ENCODE data around the gene CCDC74B.
"Not testable (repeated sequence)": the region's sequence is repeated elsewhere in the genome, so short reads cannot be mapped to it uniquely, and the experiment has no call there.

The CCDC74B gene

GRCh38 chr2:130145006-130145414 lies at the start of gene CCDC74B:
TSS of gene CCDC74B (minus strand) at chr2:130145112. CDS start at chr2:130144996, 116 bp downstream.
- not testable (repeated sequence) for H3K27me3 ChIP-seq (ENCODE audit: low read depth, low read length); H3K9me3 ChIP-seq (ENCODE audit: control insufficient read depth in 1 of 2, low read length in 2 of 2); H3K4me1 ChIP-seq (ENCODE audit: control insufficient read depth in 1 of 2, insufficient read depth in 2 of 2, low read length in 2 of 2); H3K27ac ChIP-seq (ENCODE audit: low read length); H3K36me3 ChIP-seq (ENCODE audit: control insufficient read depth in 1 of 2, insufficient read depth in 2 of 2, low read length in 2 of 2)
- H3K4me3 ChIP-seq (ENCODE audit: low read depth in 1 of 2, low read length in 2 of 2) = peak within 1 kb of the TSS in 1 of 2 donors; percentile 54

- H3K27ac ChIP-seq (ENCODE audit: low read length); H3K27me3 ChIP-seq (ENCODE audit: low read depth, low read length); H3K9me3 ChIP-seq (ENCODE audit: control insufficient read depth in 1 of 2, low read length in 2 of 2); H3K4me1 ChIP-seq (ENCODE audit: control insufficient read depth in 1 of 2, insufficient read depth in 2 of 2, low read length in 2 of 2); H3K4me3 ChIP-seq (ENCODE audit: low read depth in 1 of 2, low read length in 2 of 2): not testable (repeated sequence)
- peaks cover 0 to 17% of the 10 kb centered on the region in 2 donors for H3K36me3 ChIP-seq (ENCODE audit: control insufficient read depth in 1 of 2, insufficient read depth in 2 of 2, low read length in 2 of 2)
These were observed 48.9 kb upstream of the CCDC74B start for GRCh38 chr2:130193824-130194223.

- not testable (repeated sequence) for H3K27ac ChIP-seq (ENCODE audit: low read length); H3K4me1 ChIP-seq (ENCODE audit: control insufficient read depth in 1 of 2, insufficient read depth in 2 of 2, low read length in 2 of 2); H3K9me3 ChIP-seq (ENCODE audit: control insufficient read depth in 1 of 2, low read length in 2 of 2); H3K4me3 ChIP-seq (ENCODE audit: low read depth in 1 of 2, low read length in 2 of 2); H3K27me3 ChIP-seq (ENCODE audit: low read depth, low read length)
- peaks cover 0 to 17% of the 10 kb centered on the region in 2 donors for H3K36me3 ChIP-seq (ENCODE audit: control insufficient read depth in 1 of 2, insufficient read depth in 2 of 2, low read length in 2 of 2)
These were observed 47.5 kb upstream of the CCDC74B start for GRCh38 chr2:130192451-130192850.

GRCh38 chr2:130191319-130191718 lies 46.4 kb upstream of the CCDC74B start:
- H3K27me3 ChIP-seq (ENCODE audit: low read depth, low read length); H3K4me1 ChIP-seq (ENCODE audit: control insufficient read depth in 1 of 2, insufficient read depth in 2 of 2, low read length in 2 of 2); H3K4me3 ChIP-seq (ENCODE audit: low read depth in 1 of 2, low read length in 2 of 2); H3K27ac ChIP-seq (ENCODE audit: low read length); H3K9me3 ChIP-seq (ENCODE audit: control insufficient read depth in 1 of 2, low read length in 2 of 2): not testable (repeated sequence)
- peaks cover 0 to 17% of the 10 kb centered on the region in 2 donors for H3K36me3 ChIP-seq (ENCODE audit: control insufficient read depth in 1 of 2, insufficient read depth in 2 of 2, low read length in 2 of 2)

- H3K4me3 ChIP-seq (ENCODE audit: low read depth in 1 of 2, low read length in 2 of 2) = no peak overlapping the region
- no peak overlapping the region for H3K27ac ChIP-seq (ENCODE audit: low read length)
- H3K9me3 ChIP-seq (ENCODE audit: control insufficient read depth in 1 of 2, low read length in 2 of 2) = no peaks in the 10 kb centered on the region
- no peaks in the 10 kb centered on the region for H3K27me3 ChIP-seq (ENCODE audit: low read depth, low read length)
- no peaks in the 10 kb centered on the region for H3K4me1 ChIP-seq (ENCODE audit: control insufficient read depth in 1 of 2, insufficient read depth in 2 of 2, low read length in 2 of 2)
- H3K36me3 ChIP-seq (ENCODE audit: control insufficient read depth in 1 of 2, insufficient read depth in 2 of 2, low read length in 2 of 2) = peaks cover 0 to 17% of the 10 kb centered on the region in 2 donors
These were observed 45.3 kb upstream of the CCDC74B start for GRCh38 chr2:130190237-130190636.

- peaks cover 0 to 17% of the 10 kb centered on the region in 2 donors for H3K36me3 ChIP-seq (ENCODE audit: control insufficient read depth in 1 of 2, insufficient read depth in 2 of 2, low read length in 2 of 2)
- not testable (repeated sequence) for H3K27ac ChIP-seq (ENCODE audit: low read length); H3K9me3 ChIP-seq (ENCODE audit: control insufficient read depth in 1 of 2, low read length in 2 of 2); H3K4me1 ChIP-seq (ENCODE audit: control insufficient read depth in 1 of 2, insufficient read depth in 2 of 2, low read length in 2 of 2); H3K4me3 ChIP-seq (ENCODE audit: low read depth in 1 of 2, low read length in 2 of 2); H3K27me3 ChIP-seq (ENCODE audit: low read depth, low read length)
These were observed 44.0 kb upstream of the CCDC74B start for GRCh38 chr2:130188958-130189357.

- peaks cover 0 to 11% of the 10 kb centered on the region in 2 donors for H3K4me1 ChIP-seq (ENCODE audit: control insufficient read depth in 1 of 2, insufficient read depth in 2 of 2, low read length in 2 of 2)
- H3K27me3 ChIP-seq (ENCODE audit: low read depth, low read length); H3K27ac ChIP-seq (ENCODE audit: low read length); H3K4me3 ChIP-seq (ENCODE audit: low read depth in 1 of 2, low read length in 2 of 2); H3K9me3 ChIP-seq (ENCODE audit: control insufficient read depth in 1 of 2, low read length in 2 of 2): not testable (repeated sequence)
- H3K36me3 ChIP-seq (ENCODE audit: control insufficient read depth in 1 of 2, insufficient read depth in 2 of 2, low read length in 2 of 2) = peaks cover 0 to 17% of the 10 kb centered on the region in 2 donors
These were observed 43.2 kb upstream of the CCDC74B start for GRCh38 chr2:130187859-130188792.

- peaks cover 0 to 17% of the 10 kb centered on the region in 2 donors for H3K36me3 ChIP-seq (ENCODE audit: control insufficient read depth in 1 of 2, insufficient read depth in 2 of 2, low read length in 2 of 2)
- H3K27ac ChIP-seq (ENCODE audit: low read length) = no peak overlapping the region
- no peaks in the 10 kb centered on the region for H3K27me3 ChIP-seq (ENCODE audit: low read depth, low read length)
- H3K9me3 ChIP-seq (ENCODE audit: control insufficient read depth in 1 of 2, low read length in 2 of 2) = no peaks in the 10 kb centered on the region
- no peak overlapping the region for H3K4me3 ChIP-seq (ENCODE audit: low read depth in 1 of 2, low read length in 2 of 2)
- peaks cover 0 to 14% of the 10 kb centered on the region in 2 donors for H3K4me1 ChIP-seq (ENCODE audit: control insufficient read depth in 1 of 2, insufficient read depth in 2 of 2, low read length in 2 of 2)
These were observed 42.4 kb upstream of the CCDC74B start for GRCh38 chr2:130187268-130187667.

GRCh38 chr2:130186391-130186790 lies 41.5 kb upstream of the CCDC74B start:
- H3K36me3 ChIP-seq (ENCODE audit: control insufficient read depth in 1 of 2, insufficient read depth in 2 of 2, low read length in 2 of 2) = peaks cover 0 to 15% of the 10 kb centered on the region in 2 donors
- no peaks in the 10 kb centered on the region for H3K9me3 ChIP-seq (ENCODE audit: control insufficient read depth in 1 of 2, low read length in 2 of 2)
- no peak overlapping the region for H3K27ac ChIP-seq (ENCODE audit: low read length)
- no peaks in the 10 kb centered on the region for H3K27me3 ChIP-seq (ENCODE audit: low read depth, low read length)
- peaks cover 0 to 14% of the 10 kb centered on the region in 2 donors for H3K4me1 ChIP-seq (ENCODE audit: control insufficient read depth in 1 of 2, insufficient read depth in 2 of 2, low read length in 2 of 2)
- H3K4me3 ChIP-seq (ENCODE audit: low read depth in 1 of 2, low read length in 2 of 2) = no peak overlapping the region

- peaks cover 0 to 10% of the 10 kb centered on the region in 2 donors for H3K36me3 ChIP-seq (ENCODE audit: control insufficient read depth in 1 of 2, insufficient read depth in 2 of 2, low read length in 2 of 2)
- no peak overlapping the region for H3K4me3 ChIP-seq (ENCODE audit: low read depth in 1 of 2, low read length in 2 of 2)
- no peak overlapping the region for H3K27ac ChIP-seq (ENCODE audit: low read length)
- peaks cover 0 to 15% of the 10 kb centered on the region in 2 donors for H3K4me1 ChIP-seq (ENCODE audit: control insufficient read depth in 1 of 2, insufficient read depth in 2 of 2, low read length in 2 of 2)
- no peaks in the 10 kb centered on the region for H3K9me3 ChIP-seq (ENCODE audit: control insufficient read depth in 1 of 2, low read length in 2 of 2)
- H3K27me3 ChIP-seq (ENCODE audit: low read depth, low read length) = no peaks in the 10 kb centered on the region
These were observed 41.0 kb upstream of the CCDC74B start for GRCh38 chr2:130185896-130186295.

- H3K27me3 ChIP-seq (ENCODE audit: low read depth, low read length) = no peaks in the 10 kb centered on the region
- peaks cover 0 to 5% of the 10 kb centered on the region in 2 donors for H3K36me3 ChIP-seq (ENCODE audit: control insufficient read depth in 1 of 2, insufficient read depth in 2 of 2, low read length in 2 of 2)
- no peaks in the 10 kb centered on the region for H3K9me3 ChIP-seq (ENCODE audit: control insufficient read depth in 1 of 2, low read length in 2 of 2)
- peaks cover 0 to 20% of the 10 kb centered on the region in 2 donors for H3K4me1 ChIP-seq (ENCODE audit: control insufficient read depth in 1 of 2, insufficient read depth in 2 of 2, low read length in 2 of 2)
- no peak overlapping the region for H3K4me3 ChIP-seq (ENCODE audit: low read depth in 1 of 2, low read length in 2 of 2)
- no peak overlapping the region for H3K27ac ChIP-seq (ENCODE audit: low read length)
These were observed 40.5 kb upstream of the CCDC74B start for GRCh38 chr2:130185436-130185835.
